ENCODE results near the gene COL4A4. TPM values are rescaled to one million over a fixed set of nuclear protein-coding genes. Genes with fewer than 3 reads are reported as not detected.

Gene COL4A4
- total and polyA plus RNA-seq, 2 donors (not counting 1 experiment from before 2014, with no cell fraction given), result 0.17 to 0.76 TPM

DNA sequence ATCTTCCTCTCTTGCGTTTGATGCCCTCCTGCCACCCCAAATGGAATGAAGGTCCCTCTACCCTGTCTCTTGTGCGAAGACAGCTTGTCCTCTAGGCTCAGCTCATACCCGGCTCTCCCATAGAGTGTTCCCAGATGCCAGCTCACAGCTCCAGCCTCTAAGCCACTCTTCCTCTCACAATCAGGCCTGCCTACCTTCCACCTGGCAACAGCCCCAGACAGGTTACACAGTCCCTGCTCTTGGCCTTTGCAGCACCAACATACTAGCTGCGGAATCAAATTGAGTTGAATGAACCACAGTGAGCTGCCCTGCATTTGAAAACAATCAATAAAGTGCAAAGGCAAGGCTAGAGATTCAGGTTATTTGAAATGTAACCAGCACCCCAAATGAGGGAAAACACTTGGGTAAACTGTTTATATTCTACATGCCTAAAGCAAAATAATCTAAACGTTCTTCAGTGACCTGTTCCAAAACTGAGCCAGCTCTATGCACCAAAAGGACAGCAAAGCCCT lies 105.1 kb downstream of the COL4A4 start:
- no peak overlapping the region for H3K27ac ChIP-seq (ENCODE audit: insufficient read depth, low read length)
- H3K4me3 ChIP-seq (replicated peaks in 1 of 4; ENCODE audit: control extremely low read depth in 1 of 4, insufficient read depth in 1 of 4, low read depth in 3 of 4, low read length in 4 of 4), result no peak overlapping the region
- H3K4me2 ChIP-seq (ENCODE audit: extremely low read depth, insufficient read depth, low read length), result no peak overlapping the region
- H3K9ac ChIP-seq (ENCODE audit: insufficient read depth, low read length), result no peak overlapping the region
- no peaks in the 10 kb centered on the region for H3K27me3 ChIP-seq (ENCODE audit: control insufficient read depth, insufficient read depth, low read length)
- H3K36me3 ChIP-seq (ENCODE audit: control insufficient read depth, insufficient read depth, low read length), result no peaks in the 10 kb centered on the region
- H4K20me1 ChIP-seq (ENCODE audit: control insufficient read depth, extremely low read depth, insufficient read depth, low read length), result no peaks in the 10 kb centered on the region
- H3K79me2 ChIP-seq (ENCODE audit: control insufficient read depth, insufficient read depth, low read length), result no peaks in the 10 kb centered on the region
- H3K4me1 ChIP-seq (ENCODE audit: control insufficient read depth, extremely low read depth, insufficient read depth, low read length), result no peaks in the 10 kb centered on the region
- no peak for DNase-seq (ENCODE audit: low read depth in 2 of 2)
- no peak overlapping the region for H2AFZ ChIP-seq (ENCODE audit: low read length)
- no peaks in the 10 kb centered on the region for H3K9me3 ChIP-seq (ENCODE audit: control insufficient read depth, insufficient read depth, low read depth, low read length)
- TF ChIP-seq EZH2 (IDR thresholded peaks at IDR 0.05; ENCODE audit: low read length, missing control alignments) (no peak), CTCF (conservative IDR thresholded peaks at IDR 0.05 in 1 of 2, IDR thresholded peaks at IDR 0.05 in 1 of 2; ENCODE audit: low read depth in 1 of 2, low read length in 2 of 2) (no peak)

GRCh38 chr2:227057743-227058447 lies 106.1 kb downstream of the COL4A4 start:
- Histone ChIP-seq H3K79me2 (ENCODE audit: control insufficient read depth, insufficient read depth, low read length) (no peaks in the 10 kb centered on the region), H3K9me3 (ENCODE audit: control insufficient read depth, insufficient read depth, low read depth, low read length) (no peaks in the 10 kb centered on the region), H2AFZ (ENCODE audit: low read length) (no peak overlapping the region), H4K20me1 (ENCODE audit: control insufficient read depth, extremely low read depth, insufficient read depth, low read length) (no peaks in the 10 kb centered on the region), H3K4me1 (ENCODE audit: control insufficient read depth, extremely low read depth, insufficient read depth, low read length) (no peaks in the 10 kb centered on the region), H3K36me3 (ENCODE audit: control insufficient read depth, insufficient read depth, low read length) (no peaks in the 10 kb centered on the region), H3K4me3 (replicated peaks in 1 of 4; ENCODE audit: control extremely low read depth in 1 of 4, insufficient read depth in 1 of 4, low read depth in 3 of 4, low read length in 4 of 4) (no peak overlapping the region), H3K27ac (ENCODE audit: insufficient read depth, low read length) (no peak overlapping the region), H3K9ac (ENCODE audit: insufficient read depth, low read length) (no peak overlapping the region), H3K27me3 (ENCODE audit: control insufficient read depth, insufficient read depth, low read length) (no peaks in the 10 kb centered on the region), H3K4me2 (ENCODE audit: extremely low read depth, insufficient read depth, low read length) (no peak overlapping the region)
- no peak for TF ChIP-seq CTCF (conservative IDR thresholded peaks at IDR 0.05 in 1 of 2, IDR thresholded peaks at IDR 0.05 in 1 of 2; ENCODE audit: low read depth in 1 of 2, low read length in 2 of 2)
- TF ChIP-seq EZH2 (IDR thresholded peaks at IDR 0.05; ENCODE audit: low read length, missing control alignments), result no peak
- DNase-seq (ENCODE audit: low read depth in 2 of 2), result no peak

GRCh38 chr2:227057060-227057459 lies 106.9 kb downstream of the COL4A4 start:
- DNase-seq (ENCODE audit: low read depth in 2 of 2), result no peak
- H3K9me3 ChIP-seq (ENCODE audit: control insufficient read depth, insufficient read depth, low read depth, low read length), result no peaks in the 10 kb centered on the region
- H4K20me1 ChIP-seq (ENCODE audit: control insufficient read depth, extremely low read depth, insufficient read depth, low read length), result no peaks in the 10 kb centered on the region
- H3K9ac ChIP-seq (ENCODE audit: insufficient read depth, low read length), result no peak overlapping the region
- H3K4me1 ChIP-seq (ENCODE audit: control insufficient read depth, extremely low read depth, insufficient read depth, low read length), result no peaks in the 10 kb centered on the region
- H2AFZ ChIP-seq (ENCODE audit: low read length), result no peak overlapping the region
- no peak overlapping the region for H3K4me2 ChIP-seq (ENCODE audit: extremely low read depth, insufficient read depth, low read length)
- no peaks in the 10 kb centered on the region for H3K79me2 ChIP-seq (ENCODE audit: control insufficient read depth, insufficient read depth, low read length)
- TF ChIP-seq CTCF (conservative IDR thresholded peaks at IDR 0.05 in 1 of 2, IDR thresholded peaks at IDR 0.05 in 1 of 2; ENCODE audit: low read depth in 1 of 2, low read length in 2 of 2), result no peak
- no peaks in the 10 kb centered on the region for H3K36me3 ChIP-seq (ENCODE audit: control insufficient read depth, insufficient read depth, low read length)
- no peaks in the 10 kb centered on the region for H3K27me3 ChIP-seq (ENCODE audit: control insufficient read depth, insufficient read depth, low read length)
- no peak overlapping the region for H3K27ac ChIP-seq (ENCODE audit: insufficient read depth, low read length)
- H3K4me3 ChIP-seq (replicated peaks in 1 of 4; ENCODE audit: control extremely low read depth in 1 of 4, insufficient read depth in 1 of 4, low read depth in 3 of 4, low read length in 4 of 4), result no peak overlapping the region
